HG03108 (cell line): Measurements from ENCODE around the gene CELF4.

Experiments used
- ATAC-seq: cut with Tn5 transposase; IDR thresholded peaks from one replicate; pipeline ENCODE4 v1.9.1; 2021; ENCODE audit warnings: moderate library complexity; ENCODE audit not compliant: unreplicated experiment

CELF4 gene

GRCh38 chr18:37299471-37300304 lies 265.9 kb downstream of the CELF4 start:
- no peak for ATAC-seq

DNA sequence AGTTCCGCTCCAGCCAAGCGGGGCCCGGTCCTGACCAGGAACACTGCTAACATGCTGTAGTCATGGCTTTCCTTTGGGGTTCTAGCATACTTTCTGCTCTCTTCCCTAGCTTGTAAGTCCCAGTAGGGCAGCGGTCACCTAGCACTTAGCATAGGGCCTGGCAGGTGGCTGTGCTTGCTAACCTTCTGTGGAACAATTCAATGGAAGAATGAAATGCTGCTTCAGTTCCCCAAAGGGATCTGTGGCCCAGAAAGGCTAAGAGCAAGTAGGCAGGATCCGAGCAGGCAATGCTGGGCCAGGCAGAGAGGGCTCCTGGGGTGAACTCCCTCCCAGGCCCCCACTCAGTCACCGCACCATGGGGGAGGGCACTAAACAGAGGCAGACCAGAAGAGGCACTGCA lies 266.8 kb downstream of the CELF4 start:
- ATAC-seq: no peak

DNA sequence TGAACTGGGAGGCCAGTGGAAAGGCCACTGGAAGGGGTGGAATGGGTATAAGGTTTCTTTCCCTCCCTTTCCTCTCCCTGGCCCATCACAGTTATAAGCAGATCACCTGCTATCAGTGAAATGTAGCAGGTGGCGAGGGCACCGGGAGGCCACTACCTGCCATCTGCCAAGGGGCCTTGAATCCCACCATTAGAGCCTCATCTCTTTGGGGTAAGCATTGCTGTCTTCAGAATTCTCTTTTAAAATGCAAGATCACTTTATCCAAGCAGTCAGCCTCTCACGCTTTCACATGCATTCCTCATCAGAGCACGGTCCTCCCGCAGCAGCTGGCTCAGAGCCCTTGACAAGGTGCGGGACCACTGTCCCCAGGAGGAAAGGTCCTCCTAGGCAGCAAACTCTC lies 268.5 kb downstream of the CELF4 start:
- no peak for ATAC-seq

DNA sequence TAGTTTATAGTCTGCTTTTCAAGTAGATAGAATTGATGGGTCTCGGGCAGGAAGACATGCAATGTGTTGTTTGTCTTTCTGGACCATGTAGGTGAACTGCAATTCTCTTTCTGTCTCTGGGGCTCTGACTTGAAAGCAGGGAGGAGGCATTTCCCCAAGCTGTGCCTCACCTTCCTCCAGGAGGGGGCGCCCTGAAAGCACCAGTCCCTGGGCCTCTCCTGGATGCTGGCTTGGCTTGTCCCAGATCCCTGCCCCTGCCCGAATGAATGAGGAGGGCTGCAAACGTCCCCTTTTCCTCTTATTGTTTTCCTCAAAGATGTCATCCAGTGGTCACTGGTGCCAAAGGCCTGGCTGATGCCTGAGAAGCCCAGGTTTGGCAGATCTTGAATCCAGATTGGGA lies 270.6 kb downstream of the CELF4 start:
- no peak for ATAC-seq

DNA sequence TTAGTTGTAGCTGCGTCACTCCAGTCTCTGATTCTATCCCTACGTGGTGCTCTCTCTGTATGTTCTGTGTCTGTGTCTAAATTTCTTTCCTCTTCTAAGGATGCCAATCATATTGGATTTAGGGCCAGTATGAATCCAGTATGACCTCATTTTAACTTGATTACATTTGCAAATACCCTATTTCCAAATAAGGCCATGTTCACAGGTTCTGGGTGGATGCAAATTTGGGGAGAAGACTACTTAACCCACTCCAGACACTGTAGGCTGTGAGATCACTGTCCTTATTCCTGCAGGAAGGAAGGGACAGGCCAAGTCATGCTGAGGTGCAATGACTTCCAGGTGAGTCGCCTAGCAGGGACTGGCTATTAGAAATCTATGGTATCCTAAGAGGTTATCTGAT lies 272.2 kb downstream of the CELF4 start:
- ATAC-seq: no peak

DNA sequence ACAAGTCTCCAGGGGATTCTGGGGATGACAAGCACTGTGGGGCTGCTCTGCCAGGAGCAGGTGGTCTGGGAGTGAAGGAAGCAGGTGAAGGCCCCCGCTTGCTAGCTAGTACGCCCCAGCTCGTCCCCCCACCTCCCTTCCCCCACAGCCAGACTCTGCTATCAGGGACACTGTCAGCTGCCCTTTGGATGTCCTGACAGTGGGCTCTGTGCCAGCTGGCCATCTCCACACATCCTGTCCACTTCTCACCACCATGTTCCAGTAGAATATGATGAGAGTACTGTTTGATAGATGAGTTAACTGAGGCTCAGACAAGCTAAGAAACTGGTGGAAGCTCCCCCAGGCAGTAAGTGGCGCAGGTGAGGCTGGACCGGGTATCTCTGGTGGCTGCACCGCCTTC lies 276.2 kb downstream of the CELF4 start:
- ATAC-seq: no peak

GRCh38 chr18:37287601-37288000 lies 278.0 kb downstream of the CELF4 start:
- no peak for ATAC-seq

GRCh38 chr18:37286801-37287200 lies 278.8 kb downstream of the CELF4 start:
- no peak for ATAC-seq

DNA sequence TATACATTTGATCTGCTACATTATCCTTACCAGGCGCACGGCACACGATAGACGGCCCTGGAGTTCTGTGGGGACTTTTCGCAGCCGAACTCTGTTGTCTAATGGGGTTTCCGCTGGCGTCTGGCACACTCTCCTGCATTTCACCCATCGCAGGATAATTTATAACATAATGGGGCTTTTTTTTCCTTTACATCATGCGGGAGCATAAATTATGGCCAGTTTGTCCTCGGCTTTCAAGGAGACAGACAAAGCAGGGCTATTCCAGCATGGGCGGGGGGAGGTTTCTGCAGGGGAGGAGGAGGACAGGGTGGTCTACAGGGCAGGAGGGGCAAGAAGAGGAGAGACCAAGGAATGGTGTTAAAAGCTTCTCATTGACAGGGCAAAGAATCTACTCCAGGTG lies 279.8 kb downstream of the CELF4 start:
- no peak for ATAC-seq

DNA sequence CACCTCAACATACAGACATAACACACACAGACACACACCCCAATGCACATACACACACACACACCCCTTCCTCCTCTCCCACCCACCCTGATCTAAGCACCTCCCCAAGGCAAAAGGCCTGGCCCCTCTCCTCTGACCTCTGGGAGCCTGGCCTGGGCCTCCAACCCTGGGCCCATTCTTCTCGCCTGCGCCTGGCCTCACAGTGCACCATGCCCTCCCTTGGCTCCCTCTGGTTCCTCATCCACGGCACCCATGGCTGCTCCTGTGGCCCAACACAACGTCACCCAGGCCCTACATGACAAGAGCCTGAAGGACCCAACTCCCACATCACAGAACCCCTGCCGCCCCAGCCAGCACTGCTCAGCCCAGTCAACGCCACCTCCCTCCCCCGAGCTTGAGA lies 281.3 kb downstream of the CELF4 start:
- no peak for ATAC-seq

- no peak for ATAC-seq
Observed at GRCh38 chr18:37282386-37283037, 283.1 kb downstream of the CELF4 start.

DNA sequence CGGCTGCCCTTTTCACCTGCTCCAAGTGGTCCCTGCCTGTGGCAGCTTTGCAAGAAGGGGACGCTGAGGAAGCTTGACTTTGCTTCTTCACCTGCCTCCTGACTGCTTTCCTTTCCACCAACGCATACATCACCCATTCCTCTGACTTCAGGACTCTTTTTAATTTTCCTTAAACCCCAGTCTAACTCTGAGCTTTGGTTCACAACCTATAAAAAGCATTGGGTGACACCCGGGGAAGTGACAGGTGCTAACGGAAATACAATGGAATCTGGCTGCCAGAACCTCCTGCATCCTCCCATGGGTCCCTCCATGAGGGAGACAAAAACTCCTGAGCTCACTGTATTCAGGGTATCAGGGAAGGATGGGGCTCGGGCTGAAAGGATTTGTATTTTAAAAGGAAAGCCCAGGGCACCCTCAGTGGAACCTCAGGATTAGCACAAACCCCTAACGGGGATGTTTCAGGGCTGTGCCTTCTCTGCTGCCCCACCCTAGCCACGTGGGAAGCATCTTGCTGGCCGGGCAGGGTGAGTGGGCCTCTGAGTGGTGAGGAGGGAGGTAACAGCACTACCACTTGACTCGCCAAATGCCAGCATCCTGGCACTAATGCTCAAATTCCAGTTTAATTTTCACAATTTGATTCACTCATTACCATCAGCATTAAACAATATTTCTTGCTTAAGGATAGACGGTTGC lies 284.8 kb downstream of the CELF4 start:
- no peak for ATAC-seq

DNA sequence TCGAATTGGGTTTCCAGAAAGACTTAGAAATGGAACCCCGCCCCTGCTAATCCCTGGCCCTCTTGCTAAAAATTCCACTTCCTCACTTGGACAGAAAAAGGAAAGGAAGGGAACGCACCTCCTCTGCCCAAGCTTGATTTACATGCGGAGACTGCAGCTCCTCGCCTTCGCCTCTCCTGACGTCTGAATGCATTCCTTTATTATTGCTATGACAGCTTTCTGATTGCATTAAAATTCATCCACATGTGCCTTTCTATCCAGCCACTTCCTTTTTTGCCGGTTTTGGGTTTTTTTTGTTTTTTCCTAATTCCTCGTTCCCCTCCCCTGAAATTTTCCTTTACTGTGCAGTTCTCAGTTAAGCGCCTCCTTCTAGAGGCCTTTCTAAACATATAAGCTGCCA lies 287.8 kb downstream of the CELF4 start:
- no peak for ATAC-seq

DNA sequence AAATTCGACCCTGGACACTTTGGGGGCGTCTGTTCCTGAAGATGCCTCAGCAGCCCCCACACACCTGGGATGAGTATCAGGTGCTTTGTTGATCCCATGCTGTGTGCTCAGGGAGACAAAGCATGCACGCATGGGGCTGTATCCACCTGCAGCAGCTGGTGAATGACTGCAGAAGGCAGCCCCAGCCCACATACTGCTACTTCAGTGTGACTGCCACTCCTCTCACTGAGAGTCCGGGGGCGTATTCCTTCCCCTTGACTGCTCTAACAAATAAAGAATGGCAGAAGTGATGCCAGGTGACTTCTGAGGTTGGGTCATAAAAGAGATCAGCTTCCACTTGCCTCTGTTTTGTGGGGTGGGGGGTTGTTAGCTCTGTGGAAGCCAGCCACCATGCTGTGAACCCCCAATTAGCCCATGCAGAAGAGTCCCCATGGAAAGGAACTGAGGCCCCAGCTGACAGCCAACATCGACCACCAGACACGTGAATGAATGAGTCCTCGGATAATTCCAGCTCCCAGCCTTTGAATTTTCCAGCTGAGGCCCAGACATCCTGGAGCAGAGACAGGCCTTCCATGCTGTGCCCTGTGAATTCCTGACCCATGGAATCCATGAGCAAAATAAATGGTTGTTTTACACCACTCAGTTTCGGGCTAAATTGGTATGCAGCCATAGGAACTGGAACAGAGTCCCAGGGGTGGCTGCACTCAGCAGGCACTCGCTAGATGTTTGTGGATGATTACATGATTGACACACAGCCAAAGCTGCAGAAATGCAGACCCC lies 289.3 kb downstream of the CELF4 start:
- ATAC-seq: no peak

DNA sequence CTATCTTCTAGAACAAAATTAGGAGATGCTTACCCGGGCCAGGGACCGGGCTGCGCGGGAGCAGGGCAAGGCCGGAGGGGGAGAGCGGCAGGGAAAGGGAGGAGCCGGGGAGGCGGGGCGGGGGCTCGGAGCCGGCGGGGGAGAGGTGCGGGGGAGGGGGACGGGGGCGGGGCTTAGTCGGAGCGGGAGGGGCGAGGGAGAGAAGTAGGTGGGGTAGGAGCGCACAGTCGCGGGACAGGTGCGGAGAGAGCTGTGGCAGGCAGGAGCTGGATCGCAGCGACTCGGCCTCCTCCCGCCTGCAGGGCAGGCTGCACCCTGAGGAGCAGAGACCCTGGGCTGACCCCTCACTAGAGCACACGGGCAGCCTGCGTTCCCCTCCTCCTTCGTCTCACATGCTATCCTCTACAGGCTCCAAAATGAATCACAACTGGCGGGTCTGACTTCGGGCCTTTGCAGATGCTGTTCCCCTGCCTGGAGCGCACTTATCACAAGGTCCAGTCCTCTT lies 290.3 kb downstream of the CELF4 start:
- ATAC-seq: no peak

DNA sequence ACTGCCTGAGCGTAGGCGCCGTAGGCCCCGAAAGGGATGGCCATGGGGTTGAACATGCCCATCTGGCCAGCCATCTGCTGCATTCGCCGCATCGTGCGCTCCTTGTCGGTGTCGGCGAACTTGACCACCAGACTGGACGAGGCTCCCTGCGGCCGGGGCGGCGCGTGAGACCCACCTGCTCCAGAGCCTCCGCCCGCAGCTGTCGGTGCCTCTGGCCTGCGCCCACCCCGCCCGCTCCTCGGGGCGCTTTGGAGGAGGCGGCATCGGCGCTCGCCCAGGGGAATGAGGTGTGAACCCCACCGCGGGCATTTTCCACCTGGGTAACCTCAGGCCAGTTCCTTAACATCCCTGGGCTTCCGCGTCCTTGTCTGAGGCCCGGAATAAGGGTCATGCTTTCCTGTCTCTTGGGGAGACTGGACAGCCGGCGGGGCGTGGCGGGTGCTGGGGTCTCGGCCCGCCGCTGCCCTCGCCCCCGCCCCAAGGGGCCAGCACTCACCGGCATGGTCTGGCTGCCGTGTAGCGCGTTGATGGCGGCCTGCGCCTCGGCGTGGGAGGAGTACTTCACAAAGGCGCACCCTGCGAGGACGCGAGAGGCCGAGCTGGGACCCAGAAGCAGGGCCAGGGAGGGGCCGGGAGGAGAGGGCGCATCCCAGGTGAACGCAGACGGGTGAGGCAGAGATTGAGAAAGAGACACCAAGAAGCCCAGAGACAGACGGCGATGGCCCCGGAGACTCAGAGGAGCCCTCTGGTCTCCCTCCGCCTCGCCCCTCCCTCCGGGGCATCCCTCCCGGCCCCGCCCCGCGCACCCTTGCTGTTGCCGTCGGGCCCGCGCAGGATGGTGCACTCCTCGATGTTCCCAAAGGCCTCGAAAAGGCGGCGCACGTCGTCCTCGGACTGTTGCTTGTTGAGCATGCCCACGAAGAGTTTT lies 291.0 kb downstream of the CELF4 start:
- no peak for ATAC-seq

DNA sequence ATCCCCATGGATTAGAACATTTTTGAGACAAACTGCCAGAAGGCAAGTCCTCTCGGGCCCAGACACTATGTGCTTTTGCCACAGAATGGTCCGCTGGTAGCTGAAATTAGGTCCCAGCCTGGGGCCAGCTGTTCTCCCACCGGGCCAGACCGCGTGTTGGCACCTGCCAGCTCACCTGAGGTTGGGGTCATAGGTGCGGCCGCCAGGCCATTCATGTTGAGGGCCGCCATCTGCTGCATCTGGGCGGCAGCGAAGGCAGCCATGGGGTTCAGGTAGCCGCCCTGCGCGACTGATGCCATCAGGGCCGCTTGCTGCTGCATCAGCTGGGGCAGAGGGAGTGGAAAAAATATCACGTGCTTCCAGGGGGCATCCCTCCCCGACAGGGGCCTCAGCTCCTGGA lies 292.8 kb downstream of the CELF4 start:
- no peak for ATAC-seq

- no peak for ATAC-seq
Observed at GRCh38 chr18:37272226-37272625, 293.4 kb downstream of the CELF4 start.

GRCh38 chr18:37270666-37271052 lies 294.9 kb downstream of the CELF4 start:
- ATAC-seq: no peak

- no peak for ATAC-seq
Observed at GRCh38 chr18:37270038-37270665, 295.4 kb downstream of the CELF4 start.
